Nephron (organoid): Measurements from ENCODE around the gene PKN3.

ENCODE experiments used
- H3K27ac Mint-ChIP-seq, 3 experiments: 2 replicates each; pipeline ENCODE4 v1.8.0; 2020; ENCODE audit warnings: mixed read lengths in 3 of 3, mild to moderate bottlenecking in 2 of 3, moderate library complexity in 1 of 3
- H3K27me3 Mint-ChIP-seq: 2 replicates; pipeline ENCODE4 v1.8.0; 2021; ENCODE audit warnings: low read depth, mild to moderate bottlenecking, moderate library complexity, mixed read lengths
- H3K36me3 Mint-ChIP-seq: 2 replicates; pipeline ENCODE4 v1.8.0; 2020; ENCODE audit warnings: low read depth, mixed read lengths
- H3K4me1 Mint-ChIP-seq: 2 replicates; pipeline ENCODE4 v1.8.0; 2020; ENCODE audit warnings: mixed read lengths
- H3K4me3 Mint-ChIP-seq, 3 experiments: 2 replicates each; pipeline ENCODE4 v1.8.0; 2020; ENCODE audit warnings: mild to moderate bottlenecking in 3 of 3, mixed read lengths in 3 of 3, moderate library complexity in 2 of 3
- H3K9me3 Mint-ChIP-seq: 2 replicates; pipeline ENCODE4 v1.8.0; 2020; ENCODE audit warnings: mixed read lengths
- TF ChIP-seq, protein P1 (sequence below), 3 experiments: fragments of 200-600 bp; sonication (generic); IDR thresholded peaks; one replicate each; pipeline ENCODE4 v1.5.0; 2021; ENCODE audit warnings: antibody characterized with exemption in 3 of 3; ENCODE audit not compliant: unreplicated experiment in 3 of 3

Gene PKN3

DNA sequence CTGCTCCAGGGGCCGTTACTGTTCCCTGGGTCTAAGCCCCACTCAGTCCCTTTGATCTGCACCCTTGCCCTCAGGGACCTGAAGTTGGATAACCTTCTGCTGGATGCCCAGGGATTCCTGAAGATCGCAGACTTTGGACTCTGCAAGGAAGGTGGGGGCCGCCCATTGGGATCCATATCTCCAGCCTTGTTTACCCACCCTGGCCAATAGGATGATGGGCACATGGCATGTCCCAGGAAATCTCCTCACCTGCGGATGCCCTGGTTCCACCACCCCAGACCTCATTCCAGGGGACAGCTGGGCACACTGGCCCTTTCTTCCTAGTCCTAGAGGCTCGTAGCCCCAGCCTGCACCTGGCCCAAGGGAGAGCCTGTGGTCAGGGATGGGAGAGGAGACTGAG, 16.2 kb downstream of the PKN3 start:
- Mint-ChIP-seq H3K9me3 (no peaks in the 10 kb centered on the region), H3K4me3 (no peak overlapping the region), H3K27ac (no peak overlapping the region), H3K36me3 (no peaks in the 10 kb centered on the region), H3K27me3 (peaks cover 4% of the 10 kb centered on the region), H3K4me1 (peaks cover 9% of the 10 kb centered on the region)
- TF ChIP-seq, protein P1, sequence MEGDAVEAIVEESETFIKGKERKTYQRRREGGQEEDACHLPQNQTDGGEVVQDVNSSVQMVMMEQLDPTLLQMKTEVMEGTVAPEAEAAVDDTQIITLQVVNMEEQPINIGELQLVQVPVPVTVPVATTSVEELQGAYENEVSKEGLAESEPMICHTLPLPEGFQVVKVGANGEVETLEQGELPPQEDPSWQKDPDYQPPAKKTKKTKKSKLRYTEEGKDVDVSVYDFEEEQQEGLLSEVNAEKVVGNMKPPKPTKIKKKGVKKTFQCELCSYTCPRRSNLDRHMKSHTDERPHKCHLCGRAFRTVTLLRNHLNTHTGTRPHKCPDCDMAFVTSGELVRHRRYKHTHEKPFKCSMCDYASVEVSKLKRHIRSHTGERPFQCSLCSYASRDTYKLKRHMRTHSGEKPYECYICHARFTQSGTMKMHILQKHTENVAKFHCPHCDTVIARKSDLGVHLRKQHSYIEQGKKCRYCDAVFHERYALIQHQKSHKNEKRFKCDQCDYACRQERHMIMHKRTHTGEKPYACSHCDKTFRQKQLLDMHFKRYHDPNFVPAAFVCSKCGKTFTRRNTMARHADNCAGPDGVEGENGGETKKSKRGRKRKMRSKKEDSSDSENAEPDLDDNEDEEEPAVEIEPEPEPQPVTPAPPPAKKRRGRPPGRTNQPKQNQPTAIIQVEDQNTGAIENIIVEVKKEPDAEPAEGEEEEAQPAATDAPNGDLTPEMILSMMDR (IDR thresholded peaks at IDR 0.05; ENCODE audit: unreplicated experiment in 3 of 3): no peak

DNA sequence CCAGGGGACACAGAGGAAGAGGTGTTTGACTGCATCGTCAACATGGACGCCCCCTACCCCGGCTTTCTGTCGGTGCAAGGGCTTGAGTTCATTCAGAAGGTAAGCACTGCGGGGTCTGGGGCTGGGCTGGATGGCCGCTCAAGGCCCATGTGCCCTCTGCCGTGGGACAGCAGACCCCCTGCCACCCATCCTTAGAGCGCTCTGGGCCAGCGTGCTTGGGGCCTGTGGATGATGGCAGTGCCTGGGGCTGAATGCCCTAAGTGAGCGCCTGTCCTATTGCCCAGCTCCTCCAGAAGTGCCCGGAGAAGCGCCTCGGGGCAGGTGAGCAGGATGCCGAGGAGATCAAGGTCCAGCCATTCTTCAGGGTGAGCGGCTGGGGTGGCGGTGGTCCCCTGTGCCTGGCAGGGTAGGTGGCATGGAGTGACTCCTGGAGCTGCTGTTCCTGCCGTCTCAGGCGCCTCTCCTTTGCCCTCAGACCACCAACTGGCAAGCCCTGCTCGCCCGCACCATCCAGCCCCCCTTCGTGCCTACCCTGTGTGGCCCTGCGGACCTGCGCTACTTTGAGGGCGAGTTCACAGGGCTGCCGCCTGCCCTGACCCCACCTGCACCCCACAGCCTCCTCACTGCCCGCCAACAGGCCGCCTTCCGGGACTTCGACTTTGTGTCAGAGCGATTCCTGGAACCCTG, 17.8 kb downstream of the PKN3 start:
- Mint-ChIP-seq H3K9me3 (no peaks in the 10 kb centered on the region), H3K27me3 (peaks cover 4% of the 10 kb centered on the region), H3K4me1 (peaks cover 20% of the 10 kb centered on the region), H3K4me3 (no peak overlapping the region), H3K36me3 (no peaks in the 10 kb centered on the region), H3K27ac (no peak overlapping the region)
- TF ChIP-seq, protein P1 (IDR thresholded peaks at IDR 0.05; ENCODE audit: unreplicated experiment in 3 of 3): no peak

DNA sequence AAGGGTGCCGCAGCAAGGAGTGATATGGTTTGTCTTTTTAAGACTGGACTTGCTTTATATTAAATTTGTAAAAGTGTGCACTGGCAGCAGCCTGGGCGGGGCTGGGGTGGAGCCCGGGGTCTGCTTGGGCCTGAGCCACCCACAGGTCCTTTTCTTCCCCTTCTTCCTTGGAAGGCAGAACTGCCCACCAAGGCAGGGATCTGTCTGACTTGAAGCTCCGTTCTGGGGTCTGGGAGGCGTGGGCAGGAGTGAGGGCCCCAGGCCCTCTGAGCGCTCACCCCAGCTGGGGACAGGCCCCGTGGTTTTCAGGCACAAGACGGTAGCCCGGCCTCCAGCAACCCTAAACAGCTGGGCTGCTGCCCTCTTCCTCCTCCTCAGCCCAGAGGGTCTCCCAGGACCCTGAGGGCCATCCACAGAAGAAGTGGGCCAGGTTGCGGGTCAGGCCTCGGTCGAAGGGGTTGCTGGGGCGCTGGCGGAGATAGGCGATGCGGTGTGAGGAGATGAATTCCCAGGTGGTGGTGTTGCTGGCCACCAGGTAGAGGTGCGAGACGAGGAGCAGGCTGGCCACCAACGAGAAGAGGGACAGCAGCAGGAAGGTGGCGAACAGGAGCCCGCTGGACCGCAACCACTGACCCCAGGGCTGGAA, 18.7 kb downstream of the PKN3 start:
- Mint-ChIP-seq H3K27me3 (peaks cover 4% of the 10 kb centered on the region), H3K9me3 (no peaks in the 10 kb centered on the region), H3K36me3 (no peaks in the 10 kb centered on the region), H3K4me3 (peak overlapping the region in 2 of 3 experiments; percentile 55 to 57), H3K4me1 (peaks cover 21% of the 10 kb centered on the region), H3K27ac (no peak overlapping the region)
- TF ChIP-seq, protein P1 (IDR thresholded peaks at IDR 0.05; ENCODE audit: unreplicated experiment in 3 of 3): no peak

DNA sequence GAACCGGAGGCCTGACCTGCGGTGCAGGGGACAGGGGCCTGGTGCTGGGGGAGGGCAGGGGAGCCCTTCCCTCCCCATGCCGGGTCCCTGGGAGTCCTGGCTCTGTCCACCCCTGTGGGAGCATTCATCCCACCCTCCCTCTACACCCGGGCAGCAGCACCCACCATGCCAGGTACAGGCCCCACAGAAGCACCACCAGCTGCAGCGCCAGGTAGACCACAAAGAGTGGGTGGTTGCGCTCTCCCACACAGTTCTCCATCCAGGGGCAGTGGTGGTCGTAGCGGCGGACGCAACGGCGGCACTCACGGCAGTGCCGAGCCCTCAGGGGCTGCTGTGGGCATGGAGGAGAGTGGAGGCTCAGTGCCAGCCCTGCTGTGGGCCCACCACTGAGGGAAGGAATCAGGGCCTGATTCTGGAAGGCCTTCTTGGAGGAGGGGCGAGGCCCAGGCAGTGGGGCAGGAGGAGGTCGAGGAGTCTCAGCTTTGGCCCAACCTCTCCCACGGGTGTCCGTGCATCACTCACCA, 19.2 kb downstream of the PKN3 start:
- H3K27me3 Mint-ChIP-seq: peaks cover 4% of the 10 kb centered on the region
- H3K27ac Mint-ChIP-seq: no peak overlapping the region
- H3K36me3 Mint-ChIP-seq: no peaks in the 10 kb centered on the region
- H3K4me3 Mint-ChIP-seq: peak overlapping the region in 1 of 3 experiments; percentile 29
- TF ChIP-seq, protein P1 (IDR thresholded peaks at IDR 0.05; ENCODE audit: unreplicated experiment in 3 of 3): no peak
- H3K4me1 Mint-ChIP-seq: peaks cover 21% of the 10 kb centered on the region
- no peaks in the 10 kb centered on the region for H3K9me3 Mint-ChIP-seq

DNA sequence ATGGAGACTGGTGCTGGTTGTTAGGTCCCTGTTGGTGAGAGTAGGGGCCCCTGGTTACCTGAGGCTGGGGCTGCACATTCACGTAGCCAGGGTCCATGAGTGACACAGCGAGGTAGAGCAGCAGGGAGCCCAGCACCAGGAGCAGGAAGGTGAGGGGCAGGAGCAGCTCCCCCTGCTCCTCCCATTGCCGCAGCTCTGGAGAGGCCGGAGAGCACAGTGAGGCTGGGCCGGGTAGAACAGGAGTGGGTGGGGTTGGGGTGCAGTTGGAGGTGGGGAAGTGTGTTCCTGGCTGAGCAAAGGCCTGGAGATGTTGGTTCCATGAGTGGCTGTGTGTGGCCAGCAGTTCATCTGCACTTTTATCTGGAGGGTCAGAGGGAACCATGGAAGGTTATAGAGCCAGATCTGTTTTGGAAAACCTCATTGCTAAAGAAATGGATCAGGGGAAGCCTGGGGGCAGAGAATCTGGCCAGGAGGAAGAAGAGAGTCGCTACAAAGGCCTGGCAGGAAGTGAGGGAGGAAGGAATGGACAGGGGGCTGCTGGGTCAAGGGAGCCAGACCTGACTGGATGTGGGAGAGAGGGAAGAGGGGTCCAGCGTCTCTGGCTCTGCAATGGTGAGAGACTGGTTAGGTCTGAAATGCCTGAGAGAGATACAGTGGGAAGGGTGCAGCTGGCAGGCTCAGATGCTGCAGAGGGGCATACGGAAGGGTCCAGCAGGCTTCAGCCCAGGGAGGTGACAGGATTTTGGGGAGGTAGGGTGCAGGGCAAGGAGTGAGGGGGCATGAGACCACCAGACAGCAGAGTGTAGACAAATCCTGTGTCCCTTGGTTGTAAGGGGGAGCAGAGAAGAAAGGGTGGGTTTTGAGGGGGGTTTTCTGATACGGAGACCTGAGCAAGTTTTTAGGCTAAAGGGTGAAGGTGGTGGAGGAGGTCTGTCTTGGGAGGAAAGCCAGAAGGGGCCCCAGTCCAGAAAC, 20.4 kb downstream of the PKN3 start:
- TF ChIP-seq, protein P1 (IDR thresholded peaks at IDR 0.05; ENCODE audit: unreplicated experiment in 3 of 3): no peak
- H3K4me1 Mint-ChIP-seq: peaks cover 21% of the 10 kb centered on the region
- peak overlapping the region; percentile 79 to 93 (median 87) for H3K4me3 Mint-ChIP-seq
- H3K36me3 Mint-ChIP-seq: no peaks in the 10 kb centered on the region
- peak overlapping the region; percentile 19 to 23 (median 23) for H3K27ac Mint-ChIP-seq
- H3K9me3 Mint-ChIP-seq: no peaks in the 10 kb centered on the region
- peaks cover 4% of the 10 kb centered on the region for H3K27me3 Mint-ChIP-seq
